ENCODE results near the gene ASAP3.

- TF ChIP-seq, protein P1, sequence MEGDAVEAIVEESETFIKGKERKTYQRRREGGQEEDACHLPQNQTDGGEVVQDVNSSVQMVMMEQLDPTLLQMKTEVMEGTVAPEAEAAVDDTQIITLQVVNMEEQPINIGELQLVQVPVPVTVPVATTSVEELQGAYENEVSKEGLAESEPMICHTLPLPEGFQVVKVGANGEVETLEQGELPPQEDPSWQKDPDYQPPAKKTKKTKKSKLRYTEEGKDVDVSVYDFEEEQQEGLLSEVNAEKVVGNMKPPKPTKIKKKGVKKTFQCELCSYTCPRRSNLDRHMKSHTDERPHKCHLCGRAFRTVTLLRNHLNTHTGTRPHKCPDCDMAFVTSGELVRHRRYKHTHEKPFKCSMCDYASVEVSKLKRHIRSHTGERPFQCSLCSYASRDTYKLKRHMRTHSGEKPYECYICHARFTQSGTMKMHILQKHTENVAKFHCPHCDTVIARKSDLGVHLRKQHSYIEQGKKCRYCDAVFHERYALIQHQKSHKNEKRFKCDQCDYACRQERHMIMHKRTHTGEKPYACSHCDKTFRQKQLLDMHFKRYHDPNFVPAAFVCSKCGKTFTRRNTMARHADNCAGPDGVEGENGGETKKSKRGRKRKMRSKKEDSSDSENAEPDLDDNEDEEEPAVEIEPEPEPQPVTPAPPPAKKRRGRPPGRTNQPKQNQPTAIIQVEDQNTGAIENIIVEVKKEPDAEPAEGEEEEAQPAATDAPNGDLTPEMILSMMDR (IDR thresholded peaks at IDR 0.05), result no peak
- TF ChIP-seq EZH2 (IDR thresholded peaks at IDR 0.05) (no peak), EZH2phosphoT487 (IDR thresholded peaks at IDR 0.05) (no peak)
Measured at GRCh38 chr1:23496490-23497181, 12.7 kb upstream of the ASAP3 start.

All from neural progenitor cell (in vitro differentiated cells).